DND-41 (cell line): ENCODE results near the gene BTBD3.

ENCODE experiments used
- ATAC-seq: fragments of 200-7000 bp; cut with Tn5 transposase; 3 replicates; pipeline ENCODE4 v1.9.1; 2021; ENCODE audit warnings: low read depth; ENCODE audit not compliant: insufficient read depth
- DNase-seq: peaks from one replicate; pipeline ENCODE4 v3.0.0-alpha.2; 2020
- H2AFZ ChIP-seq: 2 replicates; pipeline ENCODE4 v1.6.0; 2012; ENCODE audit warnings: low read depth, low read length
- H3K27ac ChIP-seq: 2 replicates; pipeline ENCODE4 v1.5.1; 2012; ENCODE audit warnings: low read length, inconsistent platforms
- H3K27me3 ChIP-seq: fragments of 200-600 bp; sonication (generic); 2 replicates; pipeline ENCODE4 v1.6.0; 2012; ENCODE audit warnings: low read length, mild to moderate bottlenecking, inconsistent platforms; ENCODE audit not compliant: insufficient read depth, poor library complexity
- H3K36me3 ChIP-seq: 2 replicates; pipeline ENCODE4 v1.5.1; 2012; ENCODE audit warnings: low read length, inconsistent platforms; ENCODE audit not compliant: insufficient read depth
- H3K4me1 ChIP-seq: 2 replicates; pipeline ENCODE4 v1.5.1; 2012; ENCODE audit warnings: mild to moderate bottlenecking, low read length; ENCODE audit not compliant: insufficient read depth
- H3K4me2 ChIP-seq: 2 replicates; pipeline ENCODE4 v1.6.0; 2012; ENCODE audit warnings: mild to moderate bottlenecking, moderate library complexity, low read length, inconsistent platforms; ENCODE audit not compliant: insufficient read depth
- H3K4me3 ChIP-seq, 2 experiments: fragments of 200-600 bp in 1 of 2; shearing (Covaris generic) in 1 of 2; 2 replicates each; pipeline ENCODE4 v1.5.1; 2012 to 2016; ENCODE audit warnings: inconsistent platforms in 2 of 2, low read length in 2 of 2, mild to moderate bottlenecking in 2 of 2, low read depth in 1 of 2, moderate library complexity in 1 of 2
- H3K79me2 ChIP-seq: 2 replicates; pipeline ENCODE4 v1.6.0; 2012; ENCODE audit warnings: low read length, inconsistent platforms; ENCODE audit not compliant: insufficient read depth
- H3K9ac ChIP-seq: 2 replicates; pipeline ENCODE4 v1.6.0; 2012; ENCODE audit warnings: low read depth, mild to moderate bottlenecking, inconsistent platforms, low read length, moderate library complexity
- H3K9me3 ChIP-seq: 2 replicates; pipeline ENCODE4 v1.5.1; 2012; ENCODE audit warnings: low read length, moderate library complexity, mild to moderate bottlenecking, inconsistent platforms; ENCODE audit not compliant: insufficient read depth, severe bottlenecking
- H4K20me1 ChIP-seq: 2 replicates; pipeline ENCODE4 v1.6.0; 2012; ENCODE audit warnings: low read length; ENCODE audit not compliant: insufficient read depth
- EZH2 ChIP-seq: IDR thresholded peaks from 3 replicates; pipeline ENCODE4 v1.6.1; 2012; ENCODE audit warnings: borderline replicate concordance, low read depth, mild to moderate bottlenecking, moderate library complexity, low read length, inconsistent platforms; ENCODE audit not compliant: severe bottlenecking
- TF ChIP-seq, protein P1 (sequence below): IDR thresholded peaks from 2 replicates; pipeline ENCODE4 v1.5.1; 2012; ENCODE audit warnings: borderline replicate concordance, low read length, moderate library complexity, mild to moderate bottlenecking; ENCODE audit not compliant: poor library complexity, severe bottlenecking; ENCODE audit errors: extremely low read depth

Gene BTBD3

DNA sequence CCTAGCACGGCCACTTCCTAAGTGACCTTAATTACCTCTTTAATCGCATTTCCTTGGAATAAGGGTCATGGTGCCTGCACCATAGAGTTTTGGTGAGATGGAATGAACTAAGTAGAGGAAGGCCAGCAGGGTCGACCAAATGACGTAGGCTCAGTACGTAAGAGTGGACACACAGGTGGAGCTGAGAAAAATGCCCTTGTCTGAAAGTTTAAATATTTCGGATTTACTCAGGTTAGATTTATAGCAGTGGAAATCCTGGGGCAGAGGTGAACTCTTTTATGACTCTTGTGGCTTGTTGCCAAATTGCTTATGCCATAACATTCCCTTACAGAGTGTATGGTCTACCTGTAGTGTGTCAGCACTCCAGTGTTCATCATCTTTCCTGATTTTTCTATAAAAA is 23.6 kb upstream of the BTBD3 start:
- Histone ChIP-seq H3K4me1 (peaks cover 31% of the 10 kb centered on the region), H3K4me2 (0 out of 2 replicates have a peak overlapping the region, but pooled peaks have one; percentile 19), H3K79me2 (peaks cover 80% of the 10 kb centered on the region), H2AFZ (no peak overlapping the region), H4K20me1 (peaks cover 64% of the 10 kb centered on the region), H3K27ac (no peak overlapping the region), H3K9ac (no peak overlapping the region), H3K4me3 (no peak overlapping the region), H3K27me3 (peaks cover 10% of the 10 kb centered on the region), H3K36me3 (no peaks in the 10 kb centered on the region), H3K9me3 (no peaks in the 10 kb centered on the region)
- no peak for TF ChIP-seq EZH2
- TF ChIP-seq, protein P1, sequence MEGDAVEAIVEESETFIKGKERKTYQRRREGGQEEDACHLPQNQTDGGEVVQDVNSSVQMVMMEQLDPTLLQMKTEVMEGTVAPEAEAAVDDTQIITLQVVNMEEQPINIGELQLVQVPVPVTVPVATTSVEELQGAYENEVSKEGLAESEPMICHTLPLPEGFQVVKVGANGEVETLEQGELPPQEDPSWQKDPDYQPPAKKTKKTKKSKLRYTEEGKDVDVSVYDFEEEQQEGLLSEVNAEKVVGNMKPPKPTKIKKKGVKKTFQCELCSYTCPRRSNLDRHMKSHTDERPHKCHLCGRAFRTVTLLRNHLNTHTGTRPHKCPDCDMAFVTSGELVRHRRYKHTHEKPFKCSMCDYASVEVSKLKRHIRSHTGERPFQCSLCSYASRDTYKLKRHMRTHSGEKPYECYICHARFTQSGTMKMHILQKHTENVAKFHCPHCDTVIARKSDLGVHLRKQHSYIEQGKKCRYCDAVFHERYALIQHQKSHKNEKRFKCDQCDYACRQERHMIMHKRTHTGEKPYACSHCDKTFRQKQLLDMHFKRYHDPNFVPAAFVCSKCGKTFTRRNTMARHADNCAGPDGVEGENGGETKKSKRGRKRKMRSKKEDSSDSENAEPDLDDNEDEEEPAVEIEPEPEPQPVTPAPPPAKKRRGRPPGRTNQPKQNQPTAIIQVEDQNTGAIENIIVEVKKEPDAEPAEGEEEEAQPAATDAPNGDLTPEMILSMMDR: no peak
- DNase-seq (no peak), ATAC-seq (no peak)

- Histone ChIP-seq H3K79me2 (peaks cover 97% of the 10 kb centered on the region), H3K27me3 (no peaks in the 10 kb centered on the region), H3K27ac (no peak overlapping the region), H2AFZ (no peak overlapping the region), H3K4me2 (no peak overlapping the region), H3K4me1 (peaks cover 24% of the 10 kb centered on the region), H4K20me1 (peaks cover 77% of the 10 kb centered on the region), H3K4me3 (no peak overlapping the region), H3K36me3 (no peaks in the 10 kb centered on the region), H3K9ac (no peak overlapping the region), H3K9me3 (no peaks in the 10 kb centered on the region)
- no peak for ATAC-seq
- TF ChIP-seq EZH2: no peak
- TF ChIP-seq, protein P1: no peak
- DNase-seq: no peak
Measured at GRCh38 chr20:11895861-11896387, 21.8 kb upstream of the BTBD3 start.

- H3K27me3 ChIP-seq: no peaks in the 10 kb centered on the region
- H3K4me2 ChIP-seq: no peak overlapping the region
- H3K36me3 ChIP-seq: no peaks in the 10 kb centered on the region
- no peak overlapping the region for H3K9ac ChIP-seq
- DNase-seq (no peak), ATAC-seq (peak; percentile 70; the same call in 2 of the 3 replicates)
- TF ChIP-seq EZH2: no peak
- TF ChIP-seq, protein P1: no peak
- H3K4me3 ChIP-seq: no peak overlapping the region
- peaks cover 5% of the 10 kb centered on the region; the same call in 1 of the 2 replicates for H3K4me1 ChIP-seq
- no peak overlapping the region for H3K27ac ChIP-seq
- peaks cover 96% of the 10 kb centered on the region for H3K79me2 ChIP-seq
- peaks cover 44% of the 10 kb centered on the region for H4K20me1 ChIP-seq
- H2AFZ ChIP-seq: no peak overlapping the region
- H3K9me3 ChIP-seq: no peaks in the 10 kb centered on the region
Measured at GRCh38 chr20:11901127-11901526, 16.6 kb upstream of the BTBD3 start.
